GM18520 (cell line): Measurements from ENCODE around the gene PIM3.
"Not testable (repeated sequence)": the region's sequence is repeated elsewhere in the genome, so short reads cannot be mapped to it uniquely, and the experiment has no call there.

Experiments used
- ATAC-seq: cut with Tn5 transposase; IDR thresholded peaks from one replicate; pipeline ENCODE4 v1.9.1; 2021; ENCODE audit not compliant: unreplicated experiment

Gene PIM3

GRCh38 chr22:49942565-49943404 lies 17.8 kb upstream of the PIM3 start:
- ATAC-seq = no peak

DNA sequence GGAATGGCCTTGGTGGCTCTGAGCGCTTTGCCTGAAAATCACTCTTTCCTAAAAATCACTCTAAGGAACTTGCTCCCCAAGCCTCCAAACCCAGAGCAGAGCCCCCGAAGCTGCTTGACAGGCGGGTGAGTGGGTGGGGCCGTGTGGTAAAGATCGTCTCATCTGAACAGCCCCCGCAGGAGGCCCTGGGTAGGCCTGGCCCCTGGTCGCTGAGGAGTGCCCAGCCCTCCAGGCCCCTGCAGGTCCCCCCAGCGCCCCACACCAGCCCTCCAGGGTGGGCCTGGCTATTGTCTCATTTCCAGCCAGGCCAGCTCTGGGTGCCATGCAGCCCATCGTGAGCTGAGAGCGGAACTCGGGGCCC lies 17.2 kb upstream of the PIM3 start:
- no peak for ATAC-seq

- ATAC-seq = no peak
These were observed 16.7 kb upstream of the PIM3 start for GRCh38 chr22:49943771-49944398.

DNA sequence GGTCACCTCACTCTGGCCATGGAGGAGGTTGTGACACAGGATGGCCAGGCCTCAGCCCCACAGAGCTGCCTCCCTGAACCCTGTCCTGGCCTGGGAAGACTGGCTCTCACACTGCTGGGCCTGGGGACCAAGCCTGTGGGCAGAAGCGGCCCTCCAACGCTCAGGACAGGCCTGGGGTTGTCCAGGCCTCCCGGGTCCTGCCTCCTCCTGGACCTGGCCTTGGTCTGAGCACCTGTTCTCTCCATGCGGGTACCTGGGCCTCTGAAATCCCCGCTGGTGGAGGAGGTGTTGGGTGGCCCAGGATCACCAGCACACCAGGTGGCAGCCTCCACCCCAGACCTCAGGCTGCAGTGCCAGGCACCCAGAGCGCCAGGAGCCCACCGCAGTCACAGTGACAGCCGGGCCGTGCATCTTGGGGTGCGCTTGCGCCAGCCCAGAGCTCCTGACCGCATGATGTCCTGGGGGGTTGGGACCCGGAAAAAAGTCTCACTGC lies 16.1 kb upstream of the PIM3 start:
- ATAC-seq = no peak

DNA sequence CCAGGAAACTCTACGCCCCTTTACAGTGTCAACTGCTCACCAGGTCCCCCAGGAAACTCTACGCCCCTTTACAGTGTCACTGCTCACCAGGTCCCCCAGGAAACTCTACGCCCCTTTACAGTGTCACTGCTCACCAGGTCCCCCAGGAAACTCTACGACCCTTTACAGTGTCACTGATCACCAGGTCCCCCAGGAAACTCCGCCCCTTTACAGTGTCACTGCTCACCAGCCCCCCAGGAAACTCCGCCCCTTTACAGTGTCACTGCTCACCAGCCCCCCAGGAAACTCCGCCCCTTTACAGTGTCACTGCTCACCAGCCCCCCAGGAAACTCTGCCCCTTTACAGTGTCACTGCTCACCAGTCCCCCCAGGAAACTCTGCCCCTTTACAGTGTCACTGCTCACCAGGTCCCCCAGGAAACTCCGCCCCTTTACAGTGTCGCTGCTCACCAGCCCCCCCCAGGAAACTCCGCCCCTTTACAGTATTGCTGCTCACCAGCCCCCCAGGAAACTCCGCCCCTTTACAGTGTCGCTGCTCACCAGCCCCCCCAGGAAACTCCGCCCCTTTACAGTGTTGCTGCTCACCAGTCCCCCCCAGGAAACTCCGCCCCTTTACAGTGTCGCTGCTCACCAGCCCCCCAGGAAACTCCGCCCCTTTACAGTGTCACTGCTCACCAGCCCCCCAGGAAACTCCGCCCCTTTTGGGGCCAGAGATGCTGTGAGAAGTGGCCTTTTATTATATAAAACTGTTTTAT lies 15.4 kb upstream of the PIM3 start:
- not testable (repeated sequence) for ATAC-seq

- no peak for ATAC-seq
These were observed 13.8 kb upstream of the PIM3 start for GRCh38 chr22:49946612-49947295.

GRCh38 chr22:49947296-49947622 lies 13.3 kb upstream of the PIM3 start:
- no peak for ATAC-seq

DNA sequence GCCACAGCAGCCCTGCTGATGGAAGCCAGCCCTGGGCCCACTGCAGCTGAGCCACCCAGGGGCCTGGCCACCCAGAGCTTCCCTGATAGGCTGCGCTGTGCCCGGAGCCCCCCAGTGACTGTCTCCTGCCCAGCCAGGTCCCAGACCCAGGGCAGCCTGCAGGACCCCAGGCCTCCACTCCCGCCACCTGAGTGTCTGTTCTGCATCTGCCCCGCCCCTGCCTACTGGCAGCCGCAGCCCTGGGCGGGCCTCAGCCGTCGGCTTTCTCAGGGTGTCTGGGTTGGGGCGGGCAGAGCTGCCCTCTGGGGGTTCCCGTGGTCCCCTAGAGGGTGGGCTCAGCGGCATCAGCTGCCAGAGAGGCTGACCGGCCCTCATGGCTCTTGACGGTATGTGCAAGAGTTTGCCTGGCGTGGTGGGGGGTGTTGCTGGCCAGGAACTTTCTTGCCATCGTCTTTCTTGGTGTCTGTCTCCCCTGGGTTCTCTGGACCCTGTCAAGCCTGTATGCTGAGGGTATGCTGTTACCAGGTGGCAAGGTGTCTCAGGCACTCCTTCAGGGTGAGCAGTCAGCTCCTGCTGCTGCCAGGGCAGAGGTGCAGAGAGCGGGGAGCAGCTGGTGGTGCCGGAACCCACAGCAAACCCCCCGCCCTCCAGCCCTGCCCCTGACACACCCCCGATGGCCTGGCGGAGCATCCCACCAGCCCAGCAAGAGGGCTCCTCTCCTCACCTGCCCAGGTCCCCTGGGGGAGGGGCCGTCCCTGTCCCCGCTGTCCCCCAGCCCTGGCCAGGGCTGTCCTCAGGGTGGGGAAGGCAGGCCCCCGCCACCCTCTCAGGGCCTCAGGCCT lies 12.2 kb upstream of the PIM3 start:
- ATAC-seq = no peak

- no peak for ATAC-seq
These were observed 11.3 kb upstream of the PIM3 start for GRCh38 chr22:49948958-49949913.

- ATAC-seq = no peak
These were observed 10.7 kb upstream of the PIM3 start for GRCh38 chr22:49949914-49950292.

DNA sequence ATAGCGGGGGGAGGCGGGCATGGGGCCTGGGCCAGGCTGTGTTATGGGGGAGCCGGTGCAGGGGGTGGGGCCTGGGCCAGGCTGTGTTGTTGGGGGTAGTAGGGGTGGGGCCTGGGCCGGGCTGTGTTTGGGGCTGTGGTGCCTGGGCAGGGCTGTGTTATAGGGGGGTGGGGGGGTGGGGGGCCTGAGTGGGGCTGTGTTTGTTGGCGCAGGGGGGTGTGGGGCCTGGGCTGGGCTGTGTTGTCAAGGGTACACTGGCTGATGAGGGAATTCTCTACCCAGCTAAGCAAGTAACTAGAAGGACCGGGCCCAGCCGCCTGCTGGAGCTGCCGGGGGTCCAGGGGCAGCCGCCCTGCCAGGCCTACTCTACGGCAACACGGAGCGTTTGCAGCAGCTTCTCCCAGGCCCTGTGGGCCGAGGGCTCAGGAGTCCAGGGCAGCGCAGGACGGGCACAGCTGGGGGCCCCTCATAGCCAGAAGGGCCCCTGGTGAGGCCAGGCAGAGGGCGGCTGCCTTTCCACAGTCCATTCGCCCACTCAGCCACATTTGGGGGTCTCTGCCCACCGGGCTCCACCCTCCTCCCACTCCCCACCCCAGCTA lies 10.1 kb upstream of the PIM3 start:
- no peak for ATAC-seq

DNA sequence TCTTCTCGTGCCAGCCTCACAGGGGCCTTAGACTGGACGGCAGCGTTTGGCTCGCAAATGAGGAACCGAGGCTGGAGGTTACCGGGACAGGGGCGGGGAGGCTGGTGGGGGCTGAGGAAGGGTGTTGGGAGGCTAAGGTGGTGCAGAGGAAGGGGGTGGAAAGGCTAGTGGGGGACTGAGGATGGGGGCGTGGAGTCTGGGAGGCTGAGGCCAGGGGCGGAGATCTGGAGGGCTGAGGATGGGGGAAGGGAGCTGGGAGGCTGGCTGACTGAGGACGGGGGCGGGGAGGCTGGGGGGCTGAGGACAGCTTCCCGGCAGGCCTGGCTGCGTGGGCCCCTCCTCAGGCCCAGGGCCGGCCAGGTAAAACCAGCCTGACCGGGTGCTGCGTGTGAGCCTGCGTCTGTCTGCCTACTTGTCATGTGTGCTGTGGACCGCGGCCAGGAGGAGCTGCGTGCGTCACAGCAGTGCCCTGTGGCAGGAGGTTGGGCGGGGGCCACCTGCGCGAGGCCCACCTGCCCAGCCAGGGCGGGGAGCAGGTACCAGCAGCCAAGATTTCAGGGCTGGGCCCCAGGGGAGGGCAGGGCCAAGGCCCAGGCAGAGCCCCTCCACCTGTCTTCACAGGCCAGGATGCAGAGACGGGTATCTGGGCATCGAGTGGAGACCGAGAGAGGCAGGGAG lies 9.4 kb upstream of the PIM3 start:
- ATAC-seq = no peak

GRCh38 chr22:49951678-49951985 lies 8.9 kb upstream of the PIM3 start:
- no peak for ATAC-seq

DNA sequence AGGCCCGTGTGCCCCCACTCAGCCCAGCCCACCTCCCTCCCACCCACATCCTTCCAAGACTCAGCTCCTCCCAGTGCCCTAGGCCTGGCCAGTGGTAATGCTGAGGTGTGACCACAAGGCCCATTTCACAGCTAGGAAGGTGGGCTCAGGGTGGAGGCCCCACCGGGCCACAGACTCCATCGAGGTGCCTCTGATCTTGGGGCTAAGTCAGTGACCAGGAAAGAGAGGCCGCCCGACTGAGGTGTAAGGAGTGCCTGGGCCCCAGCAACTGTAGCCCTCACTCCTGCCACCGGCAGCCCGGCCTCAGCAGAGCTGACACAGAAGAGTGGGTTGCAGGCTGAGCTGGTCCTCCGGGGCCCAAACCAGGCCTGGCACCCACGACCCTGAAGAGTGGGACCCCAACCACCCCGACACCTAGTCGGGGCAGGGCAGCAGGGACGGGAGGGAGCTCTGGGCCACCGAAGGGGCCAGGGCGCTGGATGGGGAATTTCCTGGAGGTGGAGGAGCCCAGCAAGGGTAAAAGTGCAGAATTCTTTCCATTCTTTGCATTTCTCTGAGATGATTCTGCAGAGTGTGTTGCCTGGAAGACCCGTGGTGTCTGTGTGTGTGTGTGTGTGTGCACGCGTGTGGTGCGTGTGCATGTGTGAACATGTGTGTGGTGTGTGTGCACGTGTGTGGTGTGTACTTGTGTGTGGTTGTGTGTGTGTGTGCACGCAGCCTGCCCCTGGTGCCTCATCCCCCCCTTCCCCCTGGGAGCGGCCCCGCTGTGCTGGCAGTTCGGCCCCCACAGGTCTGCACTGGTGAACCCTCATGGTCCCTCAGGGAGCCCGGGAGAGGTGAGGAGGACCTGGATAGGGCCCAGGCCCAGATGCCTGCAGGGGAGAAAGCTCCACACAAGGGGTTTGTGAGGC lies 8.3 kb upstream of the PIM3 start:
- no peak for ATAC-seq

DNA sequence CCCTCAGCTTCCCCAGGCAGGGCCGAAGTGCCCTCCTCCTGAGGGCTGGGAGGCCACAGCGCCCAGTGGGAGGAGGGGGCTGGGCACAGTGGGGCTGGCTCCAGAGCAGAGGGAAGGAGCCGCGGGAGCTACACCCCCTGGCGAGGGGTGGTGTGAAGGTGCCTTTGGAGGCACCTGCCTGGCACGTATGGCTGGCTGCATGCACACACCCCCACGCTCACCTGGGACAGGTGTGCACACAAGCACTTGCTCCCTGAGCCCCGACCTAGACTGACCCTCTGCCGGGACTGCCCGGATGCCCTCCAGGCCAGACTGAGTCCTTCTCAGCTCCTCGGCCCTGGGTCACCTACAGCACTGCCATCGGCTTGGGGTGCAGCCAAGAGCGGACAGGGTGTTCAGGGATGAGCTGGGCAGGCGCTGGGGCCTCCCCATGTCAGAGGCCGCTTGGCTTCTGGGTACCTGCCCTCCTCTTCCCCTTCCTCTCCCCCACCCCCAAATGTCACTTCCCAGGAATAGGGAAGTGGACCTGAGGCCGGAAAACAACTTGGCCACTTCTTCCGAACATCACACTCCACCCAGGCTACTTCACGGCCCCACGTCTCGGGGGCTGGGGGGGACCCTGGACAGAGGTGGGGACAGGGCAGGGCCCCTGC lies 7.4 kb upstream of the PIM3 start:
- no peak for ATAC-seq

DNA sequence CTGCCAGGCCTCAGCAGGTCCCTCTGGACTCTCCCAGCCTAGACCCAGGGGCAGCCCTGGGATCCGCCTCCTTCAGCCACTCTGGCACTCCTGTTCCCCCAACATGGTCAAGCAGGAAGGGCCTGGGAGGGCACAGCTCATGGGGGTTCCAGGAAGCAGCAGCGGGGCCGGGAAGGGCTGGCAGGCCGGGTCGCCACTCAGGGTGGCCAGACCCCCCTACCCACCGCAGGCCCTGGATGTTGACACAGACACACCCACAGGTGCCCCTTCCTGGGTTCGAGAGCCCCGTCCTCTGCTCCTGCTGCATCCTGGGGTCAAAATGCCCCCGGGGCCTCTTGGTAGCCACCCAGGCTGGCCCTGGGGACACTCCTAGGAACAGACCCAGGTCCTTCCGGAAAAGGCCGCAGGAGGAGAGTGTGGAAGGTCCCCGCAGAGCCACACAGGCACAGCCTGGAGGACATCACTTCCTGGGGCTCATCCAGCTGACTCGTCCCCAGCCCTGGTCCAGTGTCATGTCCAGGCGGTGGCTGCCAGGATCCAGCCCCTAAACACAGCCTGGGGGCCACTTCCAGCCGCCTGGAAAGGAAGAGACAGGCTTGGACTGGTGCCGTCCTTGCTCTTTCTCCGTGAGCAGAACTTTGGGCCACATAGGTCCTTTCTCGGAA lies 6.8 kb upstream of the PIM3 start:
- no peak for ATAC-seq

GRCh38 chr22:49954354-49954753 lies 6.2 kb upstream of the PIM3 start:
- no peak for ATAC-seq
